Renal cortex interstitium (tissue), 11 donors: ENCODE measurements around the gene METTL27. TPM values are rescaled to one million over a fixed set of nuclear protein-coding genes. Genes with fewer than 3 reads are reported as not detected.
"Not testable (repeated sequence)": the region's sequence is repeated elsewhere in the genome, so short reads cannot be mapped to it uniquely, and the experiment has no call there.

Source experiments
- DNase-seq, 11 donors: peaks; one replicate each; pipeline ENCODE4 v3.0.0-alpha.2; 2013; ENCODE audit warnings: low read depth in 9 of 11, low spot score in 4 of 11; ENCODE audit errors: extremely low read depth in 1 of 11
- polyA plus RNA-seq, 3 donors: library from polyadenylated mRNA; unstranded; fragments of 120-200 nt; gene quantifications; one replicate each; pipeline ENCODE4 v1.2.1, GENCODE V29; 2013; ENCODE audit not compliant: insufficient read length in 3 of 3

METTL27 gene
- polyA plus RNA-seq, 3 donors, result 3.5 to 15.9 (median 12.9) TPM

- no peak for DNase-seq
These were observed 30.0 kb upstream of the METTL27 start for GRCh38 chr7:73872056-73872908.

- DNase-seq, result no peak
These were observed 29.1 kb upstream of the METTL27 start for GRCh38 chr7:73871163-73872011.

GRCh38 chr7:73870041-73870492 is 27.8 kb upstream of the METTL27 start:
- no peak for DNase-seq

- DNase-seq, result no peak
These were observed 26.9 kb upstream of the METTL27 start for GRCh38 chr7:73869011-73869798.

GRCh38 chr7:73866446-73866767 is 24.1 kb upstream of the METTL27 start:
- no peak for DNase-seq

GRCh38 chr7:73865738-73866445 is 23.6 kb upstream of the METTL27 start:
- DNase-seq, result no peak

- no peak for DNase-seq
These were observed 22.8 kb upstream of the METTL27 start for GRCh38 chr7:73864981-73865711.

- DNase-seq, result no peak
These were observed 19.0 kb upstream of the METTL27 start for GRCh38 chr7:73861305-73861704.

- DNase-seq, result no peak
These were observed 18.5 kb upstream of the METTL27 start, which contains the start of gene TMEM270 for GRCh38 chr7:73860859-73861258. TMEM270 (plus strand) TSS chr7:73861159; CDS start chr7:73861195, 36 bp downstream.

GRCh38 chr7:73858807-73859206 is 16.5 kb upstream of the METTL27 start:
- DNase-seq, result no peak

GRCh38 chr7:73856941-73857340 is 14.6 kb upstream of the METTL27 start:
- no peak for DNase-seq

GRCh38 chr7:73852500-73852899 is 10.2 kb upstream of the METTL27 start:
- no peak for DNase-seq

GRCh38 chr7:73851410-73852338 is 9.4 kb upstream of the METTL27 start:
- DNase-seq, result peak in 2 of 11 donors; percentile 68 to 75

- DNase-seq, result no peak
These were observed 8.5 kb upstream of the METTL27 start for GRCh38 chr7:73850781-73851207.

- no peak for DNase-seq
These were observed 5.8 kb upstream of the METTL27 start for GRCh38 chr7:73847941-73848723.

GRCh38 chr7:73845701-73846195 is 3.4 kb upstream of the METTL27 start:
- DNase-seq, result not testable (repeated sequence)
